ENCODE measurements around the gene EIF5. TPM values are rescaled to one million over a fixed set of nuclear protein-coding genes. Genes with fewer than 3 reads are reported as not detected.

EIF5 gene
- total RNA-seq, 1 experiment from 2014 or later, result 327 TPM

DNA sequence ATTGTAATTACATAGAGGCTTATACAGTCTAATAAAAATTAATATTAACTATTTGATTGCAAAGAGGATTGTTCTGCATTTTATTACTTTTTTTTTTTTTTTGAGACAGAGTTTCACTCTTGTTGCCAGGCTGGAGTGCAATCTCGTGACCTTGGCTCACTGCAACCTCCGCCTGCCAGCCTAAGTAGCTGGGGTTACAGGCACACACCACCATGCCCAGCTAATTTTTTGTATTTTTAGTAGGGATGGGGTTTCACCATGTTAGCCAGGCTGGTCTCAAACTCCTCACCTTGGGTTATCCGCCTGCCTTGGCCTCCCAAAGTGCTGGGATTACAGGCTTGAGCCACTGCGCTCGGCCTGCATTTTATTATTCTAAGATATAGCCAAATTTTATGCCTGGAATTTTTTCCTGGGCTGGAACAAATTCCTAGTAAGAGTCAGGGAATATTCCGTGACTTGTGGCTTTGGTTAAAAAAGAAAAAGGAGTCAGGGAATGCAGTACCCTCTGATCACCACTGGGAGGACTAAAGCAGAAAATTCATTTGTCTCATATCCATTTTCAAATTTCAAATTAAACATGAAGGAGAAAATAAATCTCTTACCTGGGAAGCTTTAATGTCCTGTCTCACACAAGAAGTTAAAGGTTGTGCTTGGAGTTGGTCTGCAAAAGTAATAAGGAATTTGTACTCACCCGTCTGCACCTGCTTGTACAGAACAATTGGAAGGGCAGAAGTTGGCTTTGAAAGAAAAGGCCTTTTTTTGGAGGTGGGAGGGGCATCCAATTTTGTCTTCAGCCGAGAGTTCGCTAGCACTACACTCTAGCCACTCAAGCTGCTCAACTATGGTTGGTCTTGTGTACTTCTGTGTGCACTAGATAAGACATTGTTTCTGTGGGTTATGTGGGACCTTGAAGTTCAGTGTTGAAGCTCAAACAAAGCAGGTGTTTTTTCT, 59.9 kb downstream of the EIF5 start:
- no peak overlapping the region for H3K27ac Mint-ChIP-seq (ENCODE audit: low read depth, unreplicated experiment)
- BruUV-seq (replicated peaks), result no TSS peak

More for the DNA sequence above, 59.9 kb downstream of the EIF5 start:
- intact Hi-C loops (cut with micrococcal nuclease), result loop anchor here (5.0 kb wide), 1 partner anchor 317 kb away; no protein-coding TSS in a partner anchor
- peaks cover 41% of the 10 kb centered on the region for H3K4me1 Mint-ChIP-seq (ENCODE audit: insufficient read depth, unreplicated experiment)
- H3K27me3 Mint-ChIP-seq (ENCODE audit: insufficient read depth, unreplicated experiment), result no peaks in the 10 kb centered on the region
- TF ChIP-seq, protein P1, sequence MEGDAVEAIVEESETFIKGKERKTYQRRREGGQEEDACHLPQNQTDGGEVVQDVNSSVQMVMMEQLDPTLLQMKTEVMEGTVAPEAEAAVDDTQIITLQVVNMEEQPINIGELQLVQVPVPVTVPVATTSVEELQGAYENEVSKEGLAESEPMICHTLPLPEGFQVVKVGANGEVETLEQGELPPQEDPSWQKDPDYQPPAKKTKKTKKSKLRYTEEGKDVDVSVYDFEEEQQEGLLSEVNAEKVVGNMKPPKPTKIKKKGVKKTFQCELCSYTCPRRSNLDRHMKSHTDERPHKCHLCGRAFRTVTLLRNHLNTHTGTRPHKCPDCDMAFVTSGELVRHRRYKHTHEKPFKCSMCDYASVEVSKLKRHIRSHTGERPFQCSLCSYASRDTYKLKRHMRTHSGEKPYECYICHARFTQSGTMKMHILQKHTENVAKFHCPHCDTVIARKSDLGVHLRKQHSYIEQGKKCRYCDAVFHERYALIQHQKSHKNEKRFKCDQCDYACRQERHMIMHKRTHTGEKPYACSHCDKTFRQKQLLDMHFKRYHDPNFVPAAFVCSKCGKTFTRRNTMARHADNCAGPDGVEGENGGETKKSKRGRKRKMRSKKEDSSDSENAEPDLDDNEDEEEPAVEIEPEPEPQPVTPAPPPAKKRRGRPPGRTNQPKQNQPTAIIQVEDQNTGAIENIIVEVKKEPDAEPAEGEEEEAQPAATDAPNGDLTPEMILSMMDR (IDR thresholded peaks at IDR 0.05; ENCODE audit: unreplicated experiment), result peak; percentile 62
- no peaks in the 10 kb centered on the region for H3K9me3 Mint-ChIP-seq (ENCODE audit: unreplicated experiment)
- H3K36me3 Mint-ChIP-seq (ENCODE audit: insufficient read depth, unreplicated experiment), result peaks cover 6% of the 10 kb centered on the region
- no peak overlapping the region for H3K4me3 Mint-ChIP-seq (ENCODE audit: unreplicated experiment)
- ChIA-PET CTCF (interaction anchor here (0.6 to 5.3 kb wide), 21 partner anchors 11 to 319 kb away, joined by 3 to 38 read pairs (median 4); partner anchors contain the start of gene CKB), POLR2A (interaction anchor here (0.8 to 2.4 kb wide), 6 partner anchors 9 to 169 kb away, joined by 3 to 17 read pairs (median 5); partner anchors contain the start of genes BAG5, COA8 and EIF5)
- DNase-seq (ENCODE audit: unreplicated experiment), result peak; percentile 44

Other genes with a start within 250 kb of the EIF5 start
- gene EXOC3L4, start 239.5 kb upstream of the EIF5 start, total RNA-seq (2022), result not detected in 2 replicates
- 17.9 and 19.1 TPM in 2 replicates for gene TNFAIP2, start 210.8 kb upstream of the EIF5 start, total RNA-seq (2022)
- gene MARK3, start 51.2 kb downstream of the EIF5 start, total RNA-seq (2022), result 102 and 130 TPM in 2 replicates
- 5.7 and 8.5 TPM in 2 replicates for gene CKB, start 188.6 kb downstream of the EIF5 start, total RNA-seq (2022)
- gene TRMT61A, start 195.0 kb downstream of the EIF5 start, total RNA-seq (2022), result 10.2 and 15.8 TPM in 2 replicates
- gene BAG5, start 228.4 kb downstream of the EIF5 start, total RNA-seq (2022), result 30.9 and 35.3 TPM in 2 replicates
- gene COA8, start 228.7 kb downstream of the EIF5 start, total RNA-seq (2022), result 68.9 and 70.8 TPM in 2 replicates

All from MCF 10A (cell line).